COLO829 (cell line): ENCODE results near the gene IRX1.

Source experiments
- DNase-seq: peaks from one replicate; pipeline ENCODE4 v3.0.0; 2012; ENCODE audit warnings: low spot score

Gene IRX1

DNA sequence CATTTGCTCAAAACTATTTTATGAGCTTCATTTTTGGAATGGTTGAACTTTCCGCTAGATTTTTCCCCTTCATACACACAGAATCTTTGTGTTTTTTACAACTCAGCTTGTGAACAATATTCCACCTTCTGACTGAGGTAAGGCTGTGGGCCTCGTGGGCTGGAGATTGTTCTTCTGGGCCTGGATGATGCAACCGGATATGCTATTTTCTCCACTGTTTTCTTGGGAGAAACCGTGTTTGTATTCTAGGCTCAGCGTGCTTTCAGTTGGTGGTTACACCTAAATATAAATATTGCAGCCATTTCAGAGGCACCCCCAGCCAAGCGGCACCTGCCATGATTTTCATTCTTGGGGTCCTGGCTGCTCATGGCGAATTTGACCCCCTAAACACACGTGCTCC lies 55.2 kb downstream of the IRX1 start:
- DNase-seq: no peak
